ENCODE data around the gene CELA3B. TPM values are rescaled to one million over a fixed set of nuclear protein-coding genes. Genes with fewer than 3 reads are reported as not detected.

Gene CELA3B
- total and polyA plus RNA-seq, 2 experiments from 2014 or later = 0.33 TPM; not detected in 1

GRCh38 chr1:21931171-21932093 is 45.4 kb upstream of the CELA3B start:
- Histone ChIP-seq H3K9me2 (replicated peaks; ENCODE audit: insufficient read depth) (no peaks in the 10 kb centered on the region), H2AFZ (no peak overlapping the region), H3K27me3 (no peaks in the 10 kb centered on the region), H4K20me1 (ENCODE audit: insufficient read depth, poor library complexity, severe bottlenecking) (no peaks in the 10 kb centered on the region), H3K79me2 (peaks cover 79% of the 10 kb centered on the region), H3K9me3 (ENCODE audit: low read depth) (no peaks in the 10 kb centered on the region), H3K4me1 (ENCODE audit: insufficient read depth) (peaks cover 82% of the 10 kb centered on the region), H3K27ac (peak overlapping the region; percentile 98), H3K36me3 (replicated peaks; ENCODE audit: insufficient read depth, low read depth) (no peaks in the 10 kb centered on the region), H3K4me3 (no peak overlapping the region), H3K4me2 (peak overlapping the region; percentile 65)
- TF ChIP-seq EZH2 (IDR thresholded peaks at IDR 0.05; ENCODE audit: borderline replicate concordance) = no peak
- TF ChIP-seq CTCF (IDR thresholded peaks at IDR 0.05; ENCODE audit: poor library complexity) = no peak
- TF ChIP-seq EZH2phosphoT487 (IDR thresholded peaks at IDR 0.05; ENCODE audit: low read depth, severe bottlenecking, unreplicated experiment) = no peak
- DNase-seq (ENCODE audit: low spot score) = peak; percentile 86
- 20% methylated on average over 16 of the region's 16 CpGs for WGBS (ENCODE audit: low lambda C conversion rate, missing lambda C conversion rate)

GRCh38 chr1:21932127-21932526 is 44.7 kb upstream of the CELA3B start:
- no peak overlapping the region for H3K4me3 ChIP-seq
- no peaks in the 10 kb centered on the region for H3K27me3 ChIP-seq
- H3K79me2 ChIP-seq = peaks cover 77% of the 10 kb centered on the region
- whole genome bisulfite sequencing (ENCODE audit: low lambda C conversion rate, missing lambda C conversion rate) = 51% methylated on average over 7 of the region's 7 CpGs
- no peaks in the 10 kb centered on the region for H4K20me1 ChIP-seq (ENCODE audit: insufficient read depth, poor library complexity, severe bottlenecking)
- H3K4me1 ChIP-seq (ENCODE audit: insufficient read depth) = peaks cover 76% of the 10 kb centered on the region
- DNase-seq (ENCODE audit: low spot score) = no peak
- H3K27ac ChIP-seq = peak overlapping the region; percentile 98
- H3K9me2 ChIP-seq (replicated peaks; ENCODE audit: insufficient read depth) = no peaks in the 10 kb centered on the region
- H3K4me2 ChIP-seq = peak overlapping the region; percentile 65
- H3K9me3 ChIP-seq (ENCODE audit: low read depth) = no peaks in the 10 kb centered on the region
- H2AFZ ChIP-seq = no peak overlapping the region
- TF ChIP-seq EZH2phosphoT487 (IDR thresholded peaks at IDR 0.05; ENCODE audit: low read depth, severe bottlenecking, unreplicated experiment) (no peak), CTCF (IDR thresholded peaks at IDR 0.05; ENCODE audit: poor library complexity) (no peak), EZH2 (IDR thresholded peaks at IDR 0.05; ENCODE audit: borderline replicate concordance) (no peak)
- H3K36me3 ChIP-seq (replicated peaks; ENCODE audit: insufficient read depth, low read depth) = no peaks in the 10 kb centered on the region

GRCh38 chr1:21933397-21934248 is 43.2 kb upstream of the CELA3B start:
- Histone ChIP-seq H3K27me3 (no peaks in the 10 kb centered on the region), H3K27ac (peak overlapping the region; percentile 98), H2AFZ (no peak overlapping the region), H3K36me3 (replicated peaks; ENCODE audit: insufficient read depth, low read depth) (no peaks in the 10 kb centered on the region), H3K9me2 (replicated peaks; ENCODE audit: insufficient read depth) (no peaks in the 10 kb centered on the region), H3K9me3 (ENCODE audit: low read depth) (no peaks in the 10 kb centered on the region), H3K4me2 (peak overlapping the region; percentile 89), H3K4me1 (ENCODE audit: insufficient read depth) (peaks cover 77% of the 10 kb centered on the region), H3K79me2 (peaks cover 68% of the 10 kb centered on the region), H4K20me1 (ENCODE audit: insufficient read depth, poor library complexity, severe bottlenecking) (no peaks in the 10 kb centered on the region), H3K4me3 (no peak overlapping the region)
- WGBS (ENCODE audit: low lambda C conversion rate, missing lambda C conversion rate) = 51% methylated on average over 19 of the region's 19 CpGs
- peak; percentile 68 for DNase-seq (ENCODE audit: low spot score)
- TF ChIP-seq CTCF (IDR thresholded peaks at IDR 0.05; ENCODE audit: poor library complexity) (no peak), EZH2phosphoT487 (IDR thresholded peaks at IDR 0.05; ENCODE audit: low read depth, severe bottlenecking, unreplicated experiment) (no peak), EZH2 (IDR thresholded peaks at IDR 0.05; ENCODE audit: borderline replicate concordance) (no peak)

Data from hepatocyte (in vitro differentiated cells).